DOHH2 (cell line): ENCODE measurements around the gene SPAG16.
"Not testable (repeated sequence)": the region's sequence is repeated elsewhere in the genome, so short reads cannot be mapped to it uniquely, and the experiment has no call there.

Experiments
- H3F3A ChIP-seq: fragments of 200-600 bp; sonication (generic), shearing (Covaris generic); 2 replicates; pipeline ENCODE4 v1.6.0; 2016; ENCODE audit warnings: antibody characterized with exemption, mild to moderate bottlenecking; ENCODE audit not compliant: control insufficient read depth, insufficient read depth
- H3K27ac ChIP-seq: fragments of 200-600 bp; sonication (generic); 2 replicates; pipeline ENCODE4 v1.5.1; 2014; ENCODE audit warnings: low read depth, mild to moderate bottlenecking, low read length, moderate library complexity
- H3K27me3 ChIP-seq: fragments of 200-600 bp; sonication (generic); 2 replicates; pipeline ENCODE4 v1.6.1; 2014; ENCODE audit warnings: mild to moderate bottlenecking, low read length, mixed read lengths; ENCODE audit not compliant: control insufficient read depth
- H3K36me3 ChIP-seq: fragments of 200-600 bp; sonication (generic); 2 replicates; pipeline ENCODE4 v1.6.1; 2014; ENCODE audit warnings: mild to moderate bottlenecking, low read length, moderate library complexity, mixed read lengths; ENCODE audit not compliant: control insufficient read depth
- H3K4me1 ChIP-seq: fragments of 200-600 bp; sonication (generic); 2 replicates; pipeline ENCODE4 v1.6.1; 2014; ENCODE audit warnings: mild to moderate bottlenecking, low read length, mixed read lengths; ENCODE audit not compliant: control insufficient read depth
- H3K4me2 ChIP-seq: fragments of 200-600 bp; sonication (generic); 2 replicates; pipeline ENCODE4 v1.6.0; 2014; ENCODE audit warnings: mild to moderate bottlenecking, low read length, moderate library complexity
- H3K4me3 ChIP-seq: fragments of 200-600 bp; sonication (generic); 2 replicates; pipeline ENCODE4 v1.5.1; 2014; ENCODE audit warnings: mild to moderate bottlenecking, low read length, mixed read lengths
- H3K79me2 ChIP-seq: fragments of 200-600 bp; sonication (generic); 2 replicates; pipeline ENCODE4 v1.6.1; 2014; ENCODE audit warnings: mild to moderate bottlenecking, low read length, mixed read lengths; ENCODE audit not compliant: control insufficient read depth
- H3K9me2 ChIP-seq: fragments of 200-600 bp; sonication (generic); replicated peaks from 2 replicates; pipeline ENCODE4 v1.6.1; 2014; ENCODE audit warnings: mild to moderate bottlenecking, low read length, mixed read lengths; ENCODE audit not compliant: control insufficient read depth
- H3K9me3 ChIP-seq: fragments of 200-600 bp; sonication (generic); 2 replicates; pipeline ENCODE4 v1.6.1; 2014; ENCODE audit warnings: antibody characterized with exemption, low read length, mixed read lengths; ENCODE audit not compliant: control insufficient read depth, insufficient read depth
- H4K20me1 ChIP-seq: fragments of 200-600 bp; sonication (generic); 2 replicates; pipeline ENCODE4 v1.6.0; 2014; ENCODE audit warnings: low read depth, mild to moderate bottlenecking, antibody characterized with exemption, low read length, moderate library complexity; ENCODE audit not compliant: control insufficient read depth, insufficient read depth
- EZH2phosphoT487 ChIP-seq: fragments of 200-600 bp; sonication (generic); IDR thresholded peaks from 2 replicates; pipeline ENCODE4 v1.6.1; 2017; ENCODE audit warnings: borderline replicate concordance, mild to moderate bottlenecking, antibody characterized with exemption, low read length, moderate library complexity, mixed read lengths
- TF ChIP-seq, protein P1 (sequence below): fragments of 200-600 bp; sonication (generic); IDR thresholded peaks from one replicate; pipeline ENCODE4 v1.5.1; 2014; ENCODE audit warnings: antibody characterized with exemption, mild to moderate bottlenecking, low read depth, low read length; ENCODE audit not compliant: poor library complexity, severe bottlenecking

Gene SPAG16

DNA sequence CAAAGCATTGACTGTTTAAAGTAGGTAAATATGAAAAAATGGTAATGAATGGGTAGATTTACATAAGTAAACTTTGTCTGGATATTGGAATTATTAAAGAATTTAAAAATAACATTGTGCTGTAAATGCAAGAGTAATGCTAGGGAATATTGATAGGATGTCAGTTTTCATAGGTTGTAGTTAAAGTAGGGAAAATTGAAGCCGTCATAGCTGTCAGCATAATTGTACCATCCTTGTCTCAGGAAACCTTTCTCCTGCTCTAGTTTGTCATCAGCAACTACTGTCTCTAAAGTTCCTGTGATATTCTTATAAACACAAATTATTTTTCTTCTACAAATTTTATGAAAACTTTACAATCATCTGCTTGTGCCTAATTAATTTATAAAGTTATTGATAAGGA, 10.1 kb upstream of the SPAG16 start:
- Histone ChIP-seq H3K9me3 (no peaks in the 10 kb centered on the region; the same call in 1 of the 2 replicates), H4K20me1 (no peaks in the 10 kb centered on the region), H3K79me2 (no peaks in the 10 kb centered on the region), H3K9me2 (no peaks in the 10 kb centered on the region), H3K36me3 (no peaks in the 10 kb centered on the region), H3K27me3 (no peaks in the 10 kb centered on the region), H3K4me3 (no peak overlapping the region), H3F3A (no peaks in the 10 kb centered on the region), H3K4me2 (no peak overlapping the region), H3K4me1 (no peaks in the 10 kb centered on the region), H3K27ac (no peak overlapping the region)
- TF ChIP-seq, protein P1, sequence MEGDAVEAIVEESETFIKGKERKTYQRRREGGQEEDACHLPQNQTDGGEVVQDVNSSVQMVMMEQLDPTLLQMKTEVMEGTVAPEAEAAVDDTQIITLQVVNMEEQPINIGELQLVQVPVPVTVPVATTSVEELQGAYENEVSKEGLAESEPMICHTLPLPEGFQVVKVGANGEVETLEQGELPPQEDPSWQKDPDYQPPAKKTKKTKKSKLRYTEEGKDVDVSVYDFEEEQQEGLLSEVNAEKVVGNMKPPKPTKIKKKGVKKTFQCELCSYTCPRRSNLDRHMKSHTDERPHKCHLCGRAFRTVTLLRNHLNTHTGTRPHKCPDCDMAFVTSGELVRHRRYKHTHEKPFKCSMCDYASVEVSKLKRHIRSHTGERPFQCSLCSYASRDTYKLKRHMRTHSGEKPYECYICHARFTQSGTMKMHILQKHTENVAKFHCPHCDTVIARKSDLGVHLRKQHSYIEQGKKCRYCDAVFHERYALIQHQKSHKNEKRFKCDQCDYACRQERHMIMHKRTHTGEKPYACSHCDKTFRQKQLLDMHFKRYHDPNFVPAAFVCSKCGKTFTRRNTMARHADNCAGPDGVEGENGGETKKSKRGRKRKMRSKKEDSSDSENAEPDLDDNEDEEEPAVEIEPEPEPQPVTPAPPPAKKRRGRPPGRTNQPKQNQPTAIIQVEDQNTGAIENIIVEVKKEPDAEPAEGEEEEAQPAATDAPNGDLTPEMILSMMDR, result no peak
- TF ChIP-seq EZH2phosphoT487, result no peak

DNA sequence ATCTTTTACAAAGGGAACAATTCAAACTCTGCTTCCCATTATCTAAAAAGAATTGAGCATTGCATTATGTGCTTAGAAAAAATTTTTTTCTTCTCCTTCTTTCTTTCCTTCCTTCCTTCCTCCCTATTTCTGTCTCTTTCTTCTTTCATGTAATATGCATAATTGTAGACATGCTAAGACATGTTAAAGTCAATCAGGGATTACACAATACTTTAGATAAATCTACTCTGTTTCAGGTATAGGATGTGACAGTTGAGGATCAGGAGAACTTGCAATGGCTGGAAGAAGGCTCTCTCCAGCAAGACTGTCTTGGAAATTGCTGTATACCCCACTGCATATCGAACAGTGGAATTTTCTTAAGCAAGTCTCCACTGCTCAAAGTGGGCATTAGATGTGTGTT, 9.0 kb upstream of the SPAG16 start:
- Histone ChIP-seq H3K79me2 (no peaks in the 10 kb centered on the region), H3K9me2 (no peaks in the 10 kb centered on the region), H3K9me3 (no peaks in the 10 kb centered on the region; the same call in 1 of the 2 replicates), H3K27ac (no peak overlapping the region), H3K4me1 (no peaks in the 10 kb centered on the region), H4K20me1 (no peaks in the 10 kb centered on the region), H3K27me3 (no peaks in the 10 kb centered on the region), H3K4me3 (no peak overlapping the region), H3K4me2 (no peak overlapping the region), H3K36me3 (no peaks in the 10 kb centered on the region), H3F3A (no peaks in the 10 kb centered on the region)
- TF ChIP-seq, protein P1, result no peak
- no peak for TF ChIP-seq EZH2phosphoT487

DNA sequence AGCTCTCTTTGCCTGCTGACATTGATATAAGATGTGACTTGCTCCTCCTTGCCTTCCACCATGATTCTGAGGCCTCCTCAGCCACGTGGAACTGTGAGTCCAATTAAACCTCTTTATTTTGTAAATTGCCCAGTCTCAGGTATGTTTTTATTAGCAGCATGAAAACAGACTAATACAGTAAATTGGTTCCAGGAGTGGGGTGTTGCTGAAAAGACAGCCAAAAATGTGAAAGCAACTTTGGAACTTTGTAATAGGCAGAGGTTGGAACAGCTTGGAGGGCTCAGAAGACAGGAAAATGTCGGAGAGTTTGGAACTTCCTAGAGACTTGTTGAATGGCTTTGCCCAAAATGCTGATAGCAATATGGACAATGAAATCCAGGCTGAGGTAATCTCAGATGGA, 7.1 kb upstream of the SPAG16 start:
- H3K27me3 ChIP-seq, H3K4me3 ChIP-seq, H4K20me1 ChIP-seq, H3K27ac ChIP-seq, H3K79me2 ChIP-seq, H3K4me1 ChIP-seq, H3F3A ChIP-seq, H3K9me2 ChIP-seq, H3K36me3 ChIP-seq, H3K9me3 ChIP-seq, H3K4me2 ChIP-seq: not testable (repeated sequence)

DNA sequence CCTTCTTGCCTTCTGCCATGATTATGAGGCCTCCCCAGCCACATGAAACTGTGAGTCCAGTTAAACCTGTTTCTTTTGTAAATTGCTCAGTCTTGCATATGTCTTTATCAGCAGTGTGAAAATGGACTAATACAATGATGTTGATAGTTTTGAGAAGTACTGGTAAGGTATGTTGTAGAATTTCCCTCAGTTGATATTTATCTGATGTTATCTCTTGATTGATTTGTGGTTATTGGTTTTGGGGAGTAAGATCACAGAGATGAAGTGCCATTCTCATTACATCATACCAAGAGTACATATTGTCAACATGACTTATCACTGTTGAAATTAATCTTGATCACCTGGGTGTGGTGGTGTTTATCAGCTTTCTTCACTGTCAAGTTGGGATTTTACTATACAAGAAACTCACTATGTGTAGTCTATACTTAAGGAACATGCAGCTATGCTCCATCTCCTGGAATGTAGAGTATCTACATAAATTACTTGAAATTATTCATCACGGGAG, 5.1 kb upstream of the SPAG16 start:
- TF ChIP-seq, protein P1, result no peak
- no peak for TF ChIP-seq EZH2phosphoT487
- no peak overlapping the region for H3K4me3 ChIP-seq
- no peaks in the 10 kb centered on the region for H3K9me2 ChIP-seq
- H3K4me1 ChIP-seq, result peaks cover 7% of the 10 kb centered on the region
- no peaks in the 10 kb centered on the region for H3K79me2 ChIP-seq
- H3F3A ChIP-seq, result no peaks in the 10 kb centered on the region
- no peaks in the 10 kb centered on the region; the same call in 1 of the 2 replicates for H3K9me3 ChIP-seq
- no peaks in the 10 kb centered on the region for H3K27me3 ChIP-seq
- no peaks in the 10 kb centered on the region for H4K20me1 ChIP-seq
- no peak overlapping the region for H3K27ac ChIP-seq
- H3K4me2 ChIP-seq, result no peak overlapping the region
- H3K36me3 ChIP-seq, result no peaks in the 10 kb centered on the region
